A549 (cell line): ENCODE data around the gene SNRNP25. TPM values are rescaled to one million over a fixed set of nuclear protein-coding genes. Genes with fewer than 3 reads are reported as not detected.

ENCODE experiments used
- ATAC-seq, 2 experiments: fragments of 200-7000 bp in 1 of 2; fragments of >200 bp in 1 of 2; cut with Nextera tagmentation in 1 of 2; cut with Tn5 transposase in 1 of 2; 3 replicates each; pipeline versions ENCODE4 v1.8.0 to v1.9.1; 2018 to 2020; ENCODE audit warnings: mild to moderate bottlenecking in 1 of 2, moderate library complexity in 1 of 2
- CTCF ChIA-PET: fragments of 300-600 bp; sonication (Branson Sonifier 250); formaldehyde crosslinking; extraction: SDS; loops from one replicate; lab custom pipeline; 2021; ENCODE audit warnings: antibody characterized with exemption, inconsistent platforms; lab: Yijun Ruan, JAX
- POLR2A ChIA-PET: fragments of 350-600 bp; formaldehyde crosslinking; extraction: SDS; loops from one replicate; lab custom pipeline; 2021; ENCODE audit warnings: antibody characterized with exemption, inconsistent platforms; lab: Yijun Ruan, JAX
- DNase-seq, 2 experiments: peaks; one replicate each; pipeline versions ENCODE4 v3.0.0 to v3.0.0-alpha.2; 2011 to 2016; ENCODE audit warnings: low read depth in 1 of 2, low spot score in 1 of 2
- FAIRE-seq: peaks from 2 replicates; lab custom pipeline; 2011; peaks lifted over from hg19 to GRCh38; lab: Jason Lieb, UNC
- H3K27ac ChIP-seq, 2 experiments: fragments of >200 bp; sonication (Bioruptor Twin); formaldehyde crosslinking; 3 replicates each; pipeline ENCODE4 v1.5.1; 2016 to 2017
- H3K4me1 ChIP-seq: fragments of >200 bp; sonication (Bioruptor Twin); formaldehyde crosslinking; 3 replicates; pipeline ENCODE4 v1.6.1; 2016
- H3K4me2 ChIP-seq: fragments of >200 bp; sonication (Bioruptor Twin); formaldehyde crosslinking; 3 replicates; pipeline ENCODE4 v1.6.1; 2016
- H3K4me3 ChIP-seq: fragments of >200 bp; sonication (Bioruptor Twin); formaldehyde crosslinking; 3 replicates; pipeline ENCODE4 v1.5.1; 2016
- H3K9me3 ChIP-seq: fragments of >200 bp; sonication (Bioruptor Twin); formaldehyde crosslinking; 3 replicates; pipeline ENCODE4 v1.6.1; 2016
- CBX2 ChIP-seq: fragments of 200-600 bp; sonication (generic); IDR thresholded peaks from 2 replicates; pipeline ENCODE4 v1.6.1; 2016; ENCODE audit warnings: low read depth, mild to moderate bottlenecking, borderline replicate concordance
- CEBPB ChIP-seq, 2 experiments: fragments of >200 bp in 1 of 2; sonication (Bioruptor Twin) in 1 of 2; formaldehyde crosslinking in 1 of 2; IDR thresholded peaks; 2 replicates each; pipeline ENCODE4 v1.6.1; 2012 to 2016
- ESRRA ChIP-seq: fragments of 150-350 bp; IDR thresholded peaks from 2 replicates; pipeline ENCODE4 v1.6.1; 2014; ENCODE audit warnings: mild to moderate bottlenecking, low read length, borderline replicate concordance
- FOSB ChIP-seq: fragments of 250-450 bp; sonication (Bioruptor Pico); IDR thresholded peaks from 2 replicates; pipeline ENCODE4 v1.5.0; 2020; ENCODE audit warnings: mild to moderate bottlenecking, moderate library complexity
- HEYL ChIP-seq: fragments of 250-450 bp; sonication (Bioruptor Pico); IDR thresholded peaks from 2 replicates; pipeline ENCODE4 v1.8.0; 2021; ENCODE audit warnings: mild to moderate bottlenecking, moderate library complexity
- MAZ ChIP-seq: fragments of 150-350 bp; IDR thresholded peaks from 2 replicates; pipeline ENCODE4 v1.6.1; 2014; ENCODE audit warnings: antibody characterized with exemption, low read depth, low read length, borderline replicate concordance
- MYC ChIP-seq: IDR thresholded peaks from 2 replicates; pipeline ENCODE4 v1.6.1; 2012; ENCODE audit warnings: mild to moderate bottlenecking, inconsistent platforms, low read length, improper control_type of control experiment, borderline replicate concordance
- NFE2L2 ChIP-seq: fragments of 150-350 bp; conservative IDR thresholded peaks from 2 replicates; pipeline ENCODE4 v1.6.1; 2014; ENCODE audit warnings: low read length
- NR3C1 ChIP-seq: fragments of >200 bp; sonication (Bioruptor Twin); formaldehyde crosslinking; IDR thresholded peaks from 3 replicates; pipeline ENCODE4 v1.6.1; 2017
- RFX5 ChIP-seq: fragments of 450-650 bp; IDR thresholded peaks from 2 replicates; pipeline ENCODE4 v1.7.1; 2014; ENCODE audit warnings: antibody characterized with exemption, mild to moderate bottlenecking, moderate library complexity
- SREBF2 ChIP-seq: fragments of 450-650 bp; IDR thresholded peaks from 2 replicates; pipeline ENCODE4 v1.6.1; 2014; ENCODE audit warnings: mild to moderate bottlenecking, moderate library complexity
- ZC3H11A ChIP-seq: fragments of 450-650 bp; IDR thresholded peaks from 2 replicates; pipeline ENCODE4 v1.6.1; 2014; ENCODE audit warnings: antibody characterized with exemption, mild to moderate bottlenecking
- ZFP36 ChIP-seq: fragments of 450-650 bp; IDR thresholded peaks from 2 replicates; pipeline ENCODE4 v1.6.1; 2014; ENCODE audit warnings: borderline replicate concordance; ENCODE audit not compliant: partially characterized antibody
- ZNF302 ChIP-seq: fragments of 250-450 bp; sonication (Bioruptor Pico); IDR thresholded peaks from 2 replicates; pipeline ENCODE4 v1.9.0; 2021; ENCODE audit warnings: inconsistent platforms, mild to moderate bottlenecking, moderate library complexity
- ZSCAN20 ChIP-seq: fragments of 250-450 bp; sonication (Bioruptor Pico); IDR thresholded peaks from 2 replicates; pipeline ENCODE4 v1.8.0; 2022; ENCODE audit warnings: mild to moderate bottlenecking, moderate library complexity
- WGBS: methylation state at CpG from one replicate; pipeline ENCODE4 v1.1.6; 2017; ENCODE audit errors: missing lambda C conversion rate; 5-methylcytosine and 5-hydroxymethylcytosine counted together
- polyA plus RNA-seq, 4 experiments: library from polyadenylated mRNA; depleted of rRNA in 3 of 4; stranded (reverse); fragments of >200 nt; fragmentation: RNase III in 1 of 4; extraction: RNeasy Plus Mini Kit Qiagen cat#74134 plus additional on column Dnase treatment in 1 of 4; gene quantifications; 2 replicates in 3 of 4; 3 replicates in 1 of 4; pipeline ENCODE4 v1.2.3, GENCODE V29; 2011 to 2017
- TF ChIP-seq, protein P1 (sequence below): fragments of >200 bp; sonication (Bioruptor Twin); formaldehyde crosslinking; IDR thresholded peaks from 2 replicates; pipeline ENCODE4 v1.6.1; 2016
- TF ChIP-seq, protein P2 (sequence below): fragments of 150-350 bp; IDR thresholded peaks from 2 replicates; pipeline ENCODE4 v1.6.1; 2014; ENCODE audit warnings: low read depth, mild to moderate bottlenecking, low read length
- TF ChIP-seq, protein P3 (sequence below): fragments of 250-450 bp; sonication (Bioruptor Pico); IDR thresholded peaks from 2 replicates; pipeline ENCODE4 v1.5.0; 2020; ENCODE audit warnings: low read depth, mild to moderate bottlenecking, moderate library complexity
- TF ChIP-seq, protein P4 (sequence below): fragments of 250-450 bp; sonication (Bioruptor Pico); IDR thresholded peaks from 2 replicates; pipeline ENCODE4 v1.5.0; 2021; ENCODE audit warnings: mild to moderate bottlenecking, moderate library complexity, borderline replicate concordance

SNRNP25 gene
- polyA plus RNA-seq, 2 of the 4 experiments (the other 2 are of a cell fraction) = 45.0 to 82.2 TPM

DNA sequence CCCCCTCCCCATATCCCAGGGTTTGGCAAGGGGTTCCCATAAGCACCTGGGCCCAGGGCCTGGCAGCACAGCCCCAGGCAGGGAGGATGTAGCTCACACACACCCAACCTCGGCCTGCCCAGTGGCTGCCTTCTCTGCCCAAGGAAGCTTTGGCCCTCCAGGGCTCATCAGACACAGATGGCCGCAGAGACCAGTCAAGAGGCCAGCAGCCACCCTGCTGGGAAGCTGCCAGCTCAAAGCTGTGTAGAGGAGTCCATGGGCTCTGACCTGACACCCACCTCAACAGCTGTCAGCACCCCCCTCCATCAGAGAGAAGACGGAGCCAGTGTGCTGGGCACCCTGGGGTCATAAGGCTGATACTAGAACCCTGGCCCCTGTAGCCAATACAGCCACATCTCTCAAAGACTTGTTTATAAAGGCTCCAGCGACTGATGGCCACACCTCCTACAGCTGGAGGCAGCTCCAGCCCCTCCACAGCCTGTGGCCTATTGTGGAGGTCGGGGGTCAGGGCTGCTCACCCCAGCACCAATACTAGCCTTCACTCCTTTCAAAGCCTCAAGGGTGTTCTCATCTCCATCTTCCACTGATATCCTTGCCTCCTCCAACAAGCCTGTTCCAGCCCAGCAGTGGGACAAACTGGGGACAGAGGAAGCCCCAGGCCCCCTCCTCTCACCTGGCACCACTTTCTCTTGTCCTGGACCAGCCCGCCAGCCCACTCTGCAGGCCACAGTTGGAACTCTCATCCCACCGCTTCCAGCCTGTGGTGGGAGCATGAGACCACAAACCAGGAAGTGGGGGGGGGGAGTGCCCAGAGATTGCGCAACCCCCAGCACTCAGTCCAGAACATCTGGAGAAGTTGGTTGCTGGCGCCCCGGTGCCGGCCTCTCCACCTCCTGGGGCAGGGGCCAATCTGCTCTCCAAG, 22.2 kb downstream of the SNRNP25 start:
- TF ChIP-seq, protein P1, sequence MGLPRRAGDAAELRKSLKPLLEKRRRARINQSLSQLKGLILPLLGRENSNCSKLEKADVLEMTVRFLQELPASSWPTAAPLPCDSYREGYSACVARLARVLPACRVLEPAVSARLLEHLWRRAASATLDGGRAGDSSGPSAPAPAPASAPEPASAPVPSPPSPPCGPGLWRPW = no peak
- no peak for TF ChIP-seq ZSCAN20 (CRISPR knock-in tag)
- TF ChIP-seq, protein P2, sequence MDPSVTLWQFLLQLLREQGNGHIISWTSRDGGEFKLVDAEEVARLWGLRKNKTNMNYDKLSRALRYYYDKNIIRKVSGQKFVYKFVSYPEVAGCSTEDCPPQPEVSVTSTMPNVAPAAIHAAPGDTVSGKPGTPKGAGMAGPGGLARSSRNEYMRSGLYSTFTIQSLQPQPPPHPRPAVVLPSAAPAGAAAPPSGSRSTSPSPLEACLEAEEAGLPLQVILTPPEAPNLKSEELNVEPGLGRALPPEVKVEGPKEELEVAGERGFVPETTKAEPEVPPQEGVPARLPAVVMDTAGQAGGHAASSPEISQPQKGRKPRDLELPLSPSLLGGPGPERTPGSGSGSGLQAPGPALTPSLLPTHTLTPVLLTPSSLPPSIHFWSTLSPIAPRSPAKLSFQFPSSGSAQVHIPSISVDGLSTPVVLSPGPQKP = no peak
- TF ChIP-seq MYC = no peak
- TF ChIP-seq RFX5 = no peak
- peak; percentile 97 to 99 for TF ChIP-seq CEBPB (IDR thresholded peaks at IDR 0.05)
- no peak for TF ChIP-seq ZNF302
- CTCF ChIA-PET = interaction anchor here (1.0 to 30.3 kb wide), 6 partner anchors 8 to 286 kb away, joined by 6 to 718 read pairs (median 36); partner anchors contain the start of genes HBQ1, MPG and RHBDF1
- ATAC-seq = no peak
- H3K9me3 ChIP-seq = no peaks in the 10 kb centered on the region
- H3K4me3 ChIP-seq = no peak overlapping the region
- WGBS = 88% methylated on average over 11 of the region's 11 CpGs
- no peak for FAIRE-seq
- peaks cover 40% of the 10 kb centered on the region for H3K4me1 ChIP-seq
- POLR2A ChIA-PET = interaction anchor here (0.6 to 1.6 kb wide), 3 partner anchors 11 to 313 kb away, joined by 3 to 6 read pairs (median 4); partner anchors contain the start of genes POLR3K and SNRNP25
- no peak for DNase-seq
- H3K27ac ChIP-seq = peak overlapping the region; percentile 97 to 98; a peak in 4 of 6 replicates
- peak overlapping the region; percentile 100 for H3K4me2 ChIP-seq

DNA sequence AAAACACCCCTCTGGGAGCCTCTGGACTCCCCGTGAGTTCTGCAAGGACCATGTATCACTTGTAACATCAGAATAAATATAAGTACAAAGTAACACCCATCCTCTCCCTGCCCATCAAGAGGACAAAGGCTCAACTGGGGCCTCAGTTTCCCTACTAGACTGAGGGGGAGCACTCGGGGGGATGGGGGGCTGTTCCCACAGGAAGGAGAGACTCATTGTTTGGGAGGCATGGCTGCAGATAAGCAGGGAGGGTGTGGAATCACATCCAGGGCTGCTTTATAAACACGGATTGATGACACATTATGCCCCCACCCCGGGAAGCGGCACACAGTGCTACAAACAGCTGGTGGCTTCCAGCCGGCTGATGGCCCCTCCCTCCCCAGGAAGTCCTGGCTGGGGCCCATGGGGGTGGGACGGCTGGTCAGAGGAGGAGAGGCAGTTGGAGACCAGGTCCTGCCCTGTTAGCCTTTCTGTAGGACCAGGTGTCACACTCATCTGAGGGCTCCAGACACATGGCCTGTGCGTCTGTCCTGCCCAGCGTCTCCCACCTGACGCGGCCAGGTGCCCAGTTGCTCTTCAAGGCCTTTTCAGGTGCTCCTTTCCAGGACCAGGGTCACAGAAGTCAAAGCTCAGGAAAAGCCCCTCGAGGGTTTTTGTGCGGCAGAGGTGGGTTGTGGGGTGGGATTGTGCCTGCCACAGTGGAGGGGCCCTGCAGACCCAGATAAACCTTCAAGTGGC, 23.1 kb downstream of the SNRNP25 start:
- CTCF ChIA-PET = interaction anchor here (0.6 to 30.3 kb wide), 8 partner anchors 9 to 285 kb away, joined by 3 to 718 read pairs (median 5); partner anchors contain the start of genes HBQ1, MPG and RHBDF1
- H3K4me2 ChIP-seq = peak overlapping the region; percentile 100
- 54% methylated on average over 13 of the region's 13 CpGs for WGBS
- peak overlapping the region; percentile 94 for H3K4me3 ChIP-seq
- no peaks in the 10 kb centered on the region for H3K9me3 ChIP-seq
- peak in 1 of 2 experiments; percentile 48 for DNase-seq
- TF ChIP-seq ZC3H11A (no peak), CEBPB (IDR thresholded peaks at IDR 0.05) (no peak), MAZ (no peak), RFX5 (no peak), NFE2L2 (no peak), ESRRA (no peak), SREBF2 (no peak), ZFP36 (no peak), FOSB (CRISPR knock-in tag) (no peak), HEYL (CRISPR knock-in tag) (no peak), NR3C1 (no peak), CBX2 (no peak)
- TF ChIP-seq, protein P2 = no peak
- TF ChIP-seq, protein P3, sequence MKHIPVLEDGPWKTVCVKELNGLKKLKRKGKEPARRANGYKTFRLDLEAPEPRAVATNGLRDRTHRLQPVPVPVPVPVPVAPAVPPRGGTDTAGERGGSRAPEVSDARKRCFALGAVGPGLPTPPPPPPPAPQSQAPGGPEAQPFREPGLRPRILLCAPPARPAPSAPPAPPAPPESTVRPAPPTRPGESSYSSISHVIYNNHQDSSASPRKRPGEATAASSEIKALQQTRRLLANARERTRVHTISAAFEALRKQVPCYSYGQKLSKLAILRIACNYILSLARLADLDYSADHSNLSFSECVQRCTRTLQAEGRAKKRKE = no peak
- TF ChIP-seq, protein P4, sequence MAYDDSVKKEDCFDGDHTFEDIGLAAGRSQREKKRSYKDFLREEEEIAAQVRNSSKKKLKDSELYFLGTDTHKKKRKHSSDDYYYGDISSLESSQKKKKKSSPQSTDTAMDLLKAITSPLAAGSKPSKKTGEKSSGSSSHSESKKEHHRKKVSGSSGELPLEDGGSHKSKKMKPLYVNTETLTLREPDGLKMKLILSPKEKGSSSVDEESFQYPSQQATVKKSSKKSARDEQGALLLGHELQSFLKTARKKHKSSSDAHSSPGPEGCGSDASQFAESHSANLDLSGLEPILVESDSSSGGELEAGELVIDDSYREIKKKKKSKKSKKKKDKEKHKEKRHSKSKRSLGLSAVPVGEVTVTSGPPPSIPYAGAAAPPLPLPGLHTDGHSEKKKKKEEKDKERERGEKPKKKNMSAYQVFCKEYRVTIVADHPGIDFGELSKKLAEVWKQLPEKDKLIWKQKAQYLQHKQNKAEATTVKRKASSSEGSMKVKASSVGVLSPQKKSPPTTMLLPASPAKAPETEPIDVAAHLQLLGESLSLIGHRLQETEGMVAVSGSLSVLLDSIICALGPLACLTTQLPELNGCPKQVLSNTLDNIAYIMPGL (CRISPR knock-in tag) = no peak
- TF ChIP-seq, all 56 proteins: peak for 0
- no peak for ATAC-seq
- Histone ChIP-seq H3K27ac (peak overlapping the region; percentile 97 to 98), H3K4me1 (peaks cover 34% of the 10 kb centered on the region)
- FAIRE-seq = no peak
- POLR2A ChIA-PET = interaction anchor here (0.6 to 1.6 kb wide), 3 partner anchors 11 to 23 kb away, joined by 3 to 8 read pairs (median 6); partner anchors contain the start of genes POLR3K and SNRNP25
